Activated CD4-positive, alpha-beta T cell treated with anti-CD3 and anti-CD28 coated beads, Interleukin-2, amount 10 ng/mL, durations not matched to agents 7 days and 5 days (primary cell): ENCODE measurements around the gene CTF1. TPM values are rescaled to one million over a fixed set of nuclear protein-coding genes. Genes with fewer than 3 reads are reported as not detected.

ENCODE experiments used
- CTCF ChIA-PET: fragments of 350-600 bp; sonication (Branson Sonifier 250); formaldehyde crosslinking; loops from one replicate; lab custom pipeline; 2021; ENCODE audit warnings: antibody characterized with exemption; lab: Charles Lee
- POLR2A ChIA-PET: fragments of 350-600 bp; sonication (Branson Sonifier 250); formaldehyde crosslinking; loops from one replicate; lab custom pipeline; 2021; ENCODE audit warnings: antibody characterized with exemption; lab: Charles Lee
- DNase-seq: peaks from one replicate; pipeline ENCODE4 v3.0.0-alpha.2; 2020
- H3K27ac Mint-ChIP-seq: one replicate; pipeline ENCODE4 v1.8.0; 2021; ENCODE audit warnings: mild to moderate bottlenecking, moderate library complexity, mixed read lengths
- H3K27me3 Mint-ChIP-seq: one replicate; pipeline ENCODE4 v1.8.0; 2021; ENCODE audit warnings: mixed read lengths
- H3K36me3 Mint-ChIP-seq: one replicate; pipeline ENCODE4 v1.8.0; 2021; ENCODE audit warnings: low read depth, mixed read lengths
- H3K4me1 Mint-ChIP-seq: one replicate; pipeline ENCODE4 v1.8.0; 2021; ENCODE audit warnings: mixed read lengths
- H3K4me3 Mint-ChIP-seq: one replicate; pipeline ENCODE4 v1.8.0; 2021; ENCODE audit warnings: mild to moderate bottlenecking, moderate library complexity, mixed read lengths
- H3K9me3 Mint-ChIP-seq: one replicate; pipeline ENCODE4 v1.8.0; 2021; ENCODE audit warnings: mixed read lengths
- total RNA-seq, 2 experiments: library from RNA; stranded (reverse); gene quantifications; one replicate each; pipeline ENCODE4 v1.2.3, GENCODE V29; 2021

CTF1 gene
- total RNA-seq, 2 experiments from 2014 or later = 0.22 to 0.31 TPM

GRCh38 chr16:30920891-30921290 lies 24.5 kb downstream of the CTF1 start:
- ChIA-PET CTCF (interaction anchor here (0.6 to 4.4 kb wide), 3 partner anchors 74 to 123 kb away, joined by 3 to 30 read pairs (median 4); no protein-coding TSS in a partner anchor), POLR2A (no interaction called here)
- H3K36me3 Mint-ChIP-seq = no peaks in the 10 kb centered on the region
- H3K4me3 Mint-ChIP-seq = peak overlapping the region; percentile 88
- no peaks in the 10 kb centered on the region for H3K27me3 Mint-ChIP-seq
- no peak for DNase-seq
- peaks cover 20% of the 10 kb centered on the region for H3K4me1 Mint-ChIP-seq
- H3K9me3 Mint-ChIP-seq = no peaks in the 10 kb centered on the region
- H3K27ac Mint-ChIP-seq = no peak overlapping the region

GRCh38 chr16:30921459-30921747 lies 25.0 kb downstream of the CTF1 start:
- Mint-ChIP-seq H3K27me3 (no peaks in the 10 kb centered on the region), H3K36me3 (no peaks in the 10 kb centered on the region), H3K9me3 (no peaks in the 10 kb centered on the region), H3K27ac (peak overlapping the region; percentile 99), H3K4me1 (peaks cover 24% of the 10 kb centered on the region), H3K4me3 (peak overlapping the region; percentile 88)
- no peak for DNase-seq
- CTCF ChIA-PET = interaction anchor here (0.6 to 4.4 kb wide), 3 partner anchors 75 to 123 kb away, joined by 3 to 30 read pairs (median 4); no protein-coding TSS in a partner anchor
- POLR2A ChIA-PET = no interaction called here

- ChIA-PET POLR2A (no interaction called here), CTCF (interaction anchor here (1.0 kb wide), 1 partner anchor 76 kb away, joined by 6 read pairs; no protein-coding TSS in a partner anchor)
- Mint-ChIP-seq H3K36me3 (no peaks in the 10 kb centered on the region), H3K4me1 (peaks cover 28% of the 10 kb centered on the region), H3K9me3 (no peaks in the 10 kb centered on the region), H3K4me3 (peak overlapping the region; percentile 88), H3K27me3 (no peaks in the 10 kb centered on the region), H3K27ac (peak overlapping the region; percentile 99)
- peak; percentile 92 for DNase-seq
Observed at GRCh38 chr16:30921748-30922419, 25.5 kb downstream of the CTF1 start.

GRCh38 chr16:30922420-30922959 lies 26.1 kb downstream of the CTF1 start:
- peak overlapping the region; percentile 99 for H3K27ac Mint-ChIP-seq
- H3K9me3 Mint-ChIP-seq = no peaks in the 10 kb centered on the region
- H3K36me3 Mint-ChIP-seq = no peaks in the 10 kb centered on the region
- H3K27me3 Mint-ChIP-seq = no peaks in the 10 kb centered on the region
- DNase-seq = peak; percentile 100
- peaks cover 29% of the 10 kb centered on the region for H3K4me1 Mint-ChIP-seq
- H3K4me3 Mint-ChIP-seq = peak overlapping the region; percentile 88
- CTCF ChIA-PET = interaction anchor here (1.0 kb wide), 1 partner anchor 77 kb away, joined by 6 read pairs; no protein-coding TSS in a partner anchor
- POLR2A ChIA-PET = no interaction called here

DNA sequence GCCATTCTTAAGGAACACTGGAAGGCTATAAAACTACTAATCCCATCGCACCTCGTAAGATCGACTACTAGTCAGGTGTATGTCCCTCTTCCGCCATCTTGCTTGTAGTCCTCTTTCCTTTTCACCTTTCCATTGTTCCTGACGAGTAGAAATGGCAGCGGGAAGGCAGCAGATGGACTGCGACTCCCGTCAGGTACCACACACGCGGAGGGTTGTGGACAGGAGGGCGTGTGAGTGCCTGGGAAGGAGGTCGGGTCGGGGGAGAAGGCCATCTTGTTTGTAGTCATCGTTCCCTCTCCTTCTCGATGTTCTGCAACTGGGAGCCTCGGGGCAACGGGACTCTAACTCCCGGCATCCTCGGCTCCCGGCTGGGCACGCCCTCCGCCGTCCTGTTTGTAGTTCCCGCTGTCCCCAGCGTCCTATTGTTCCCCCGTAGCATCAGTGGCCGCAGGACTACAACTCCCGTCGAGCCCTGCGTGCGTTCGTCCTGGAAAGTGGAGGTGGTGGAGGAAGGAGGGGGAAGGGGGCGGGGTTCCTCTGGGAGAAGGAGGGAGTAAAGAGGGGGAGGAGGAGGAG lies 26.6 kb downstream of the CTF1 start:
- Mint-ChIP-seq H3K4me3 (peak overlapping the region; percentile 88), H3K4me1 (peaks cover 31% of the 10 kb centered on the region), H3K9me3 (no peaks in the 10 kb centered on the region), H3K27me3 (no peaks in the 10 kb centered on the region), H3K36me3 (no peaks in the 10 kb centered on the region), H3K27ac (peak overlapping the region; percentile 99)
- ChIA-PET POLR2A (no interaction called here), CTCF (interaction anchor here (0.6 to 1.3 kb wide), 2 partner anchors 12 to 108 kb away, joined by 3 to 4 read pairs; no protein-coding TSS in a partner anchor)
- peak; percentile 98 for DNase-seq

GRCh38 chr16:30923554-30924075 lies 27.2 kb downstream of the CTF1 start, which contains the start of gene FBXL19:
TSS of gene FBXL19 (plus strand) at chr16:30923572. CDS start at chr16:30925755, 2,183 bp downstream.
- H3K4me3 Mint-ChIP-seq = peak within 1 kb of the TSS; percentile 88
- no peaks in the 10 kb centered on the region for H3K27me3 Mint-ChIP-seq
- H3K27ac Mint-ChIP-seq = peak within 1 kb of the TSS; percentile 99
- no peaks in the 10 kb centered on the region for H3K36me3 Mint-ChIP-seq
- CTCF ChIA-PET = interaction anchor here (0.6 to 1.3 kb wide), 2 partner anchors 12 to 109 kb away, joined by 3 to 4 read pairs; no protein-coding TSS in a partner anchor
- no peak for DNase-seq
- POLR2A ChIA-PET = no interaction called here
- H3K4me1 Mint-ChIP-seq = peaks cover 32% of the 10 kb centered on the region
- no peaks in the 10 kb centered on the region for H3K9me3 Mint-ChIP-seq

DNA sequence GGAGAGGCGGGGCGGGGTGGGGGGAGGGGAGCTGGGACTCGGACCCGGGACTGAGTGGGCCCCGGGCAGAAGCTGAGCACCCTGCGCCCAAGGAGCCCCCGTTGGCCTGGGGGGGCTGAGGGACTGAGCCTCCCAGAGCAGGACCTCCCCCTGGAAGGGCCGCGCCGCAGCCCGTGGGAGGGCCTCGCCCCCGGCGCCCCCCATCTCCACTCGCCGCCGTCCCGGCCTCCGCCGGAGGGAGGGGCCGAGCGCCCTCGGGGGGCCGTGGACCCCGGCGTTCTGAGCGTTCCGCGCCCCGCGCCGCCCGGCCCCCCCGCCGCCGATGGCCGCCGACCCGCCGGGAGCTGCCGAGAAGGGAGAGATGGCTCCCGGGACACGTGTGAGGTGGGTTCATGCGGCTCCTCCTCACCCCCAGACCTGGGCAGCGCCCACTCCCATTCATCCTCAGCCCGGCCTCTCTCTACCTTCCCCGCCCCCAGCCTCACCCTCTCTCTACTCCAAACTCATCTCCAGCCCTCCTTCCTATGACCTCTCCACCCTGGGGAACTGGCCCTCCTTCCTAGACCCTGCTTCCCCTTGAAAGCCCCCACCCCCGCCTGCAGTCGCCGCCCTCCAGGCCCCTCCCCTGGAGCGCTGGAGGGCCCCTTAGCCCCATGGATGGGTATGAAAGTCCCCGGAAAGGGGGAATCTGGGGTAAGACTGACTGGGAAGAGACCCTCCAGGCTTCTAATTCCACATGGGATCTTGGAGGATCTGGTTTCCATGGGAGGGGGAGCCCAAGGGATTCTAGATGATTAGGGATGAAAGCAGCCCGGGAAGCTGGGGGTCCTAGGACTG lies 27.9 kb downstream of the CTF1 start:
- Mint-ChIP-seq H3K36me3 (no peaks in the 10 kb centered on the region), H3K27ac (no peak overlapping the region), H3K4me3 (peak overlapping the region; percentile 71), H3K9me3 (no peaks in the 10 kb centered on the region), H3K4me1 (peaks cover 32% of the 10 kb centered on the region), H3K27me3 (no peaks in the 10 kb centered on the region)
- ChIA-PET CTCF (interaction anchor here (1.2 to 6.6 kb wide), 4 partner anchors 11 to 110 kb away, joined by 3 to 48 read pairs (median 5); no protein-coding TSS in a partner anchor), POLR2A (no interaction called here)
- DNase-seq = no peak

DNA sequence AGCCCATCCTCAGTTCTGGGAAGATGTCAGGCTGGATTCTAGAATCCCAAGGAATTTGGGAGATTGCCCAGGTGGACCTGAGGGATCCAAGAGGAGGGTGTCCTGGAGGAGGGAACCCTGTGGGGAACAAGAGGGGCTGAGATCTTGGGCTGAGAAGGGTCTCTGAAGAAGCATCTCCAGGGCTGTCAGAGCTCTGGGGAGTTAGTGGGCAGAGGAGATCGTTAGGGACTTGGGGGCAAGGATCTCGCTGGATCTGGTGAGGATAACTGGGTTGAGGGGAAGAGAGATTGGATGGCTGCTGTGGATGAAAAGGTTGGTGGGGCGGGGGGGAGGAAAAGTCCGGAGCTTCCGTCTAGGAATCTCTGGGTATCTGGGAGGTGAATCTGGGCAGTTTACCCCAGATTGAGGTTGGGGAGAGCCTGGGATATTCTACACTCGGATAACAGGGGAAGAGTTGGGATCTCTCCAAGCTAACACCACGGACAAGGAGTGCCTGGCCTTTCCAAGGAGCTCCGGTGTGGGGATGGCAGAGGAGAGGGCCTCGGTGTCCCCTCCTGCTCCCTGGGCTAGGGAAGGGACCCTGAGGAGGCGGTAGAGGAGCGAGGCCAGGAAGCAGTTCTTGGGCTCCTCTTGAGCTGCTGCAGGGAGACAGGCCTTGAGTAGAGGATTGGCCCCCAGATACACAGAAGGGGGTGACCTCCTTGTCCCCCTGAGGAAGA lies 28.7 kb downstream of the CTF1 start:
- POLR2A ChIA-PET = no interaction called here
- Mint-ChIP-seq H3K4me1 (peaks cover 32% of the 10 kb centered on the region), H3K27ac (no peak overlapping the region)

GRCh38 chr16:30925632-30925987 lies 29.2 kb downstream of the CTF1 start:
- Mint-ChIP-seq H3K36me3 (no peaks in the 10 kb centered on the region), H3K27ac (no peak overlapping the region), H3K27me3 (no peaks in the 10 kb centered on the region), H3K4me1 (peaks cover 32% of the 10 kb centered on the region), H3K9me3 (no peaks in the 10 kb centered on the region), H3K4me3 (peak overlapping the region; percentile 5)
- ChIA-PET POLR2A (interaction anchor here (0.5 kb wide), 1 partner anchor 164 kb away, joined by 3 read pairs; no protein-coding TSS in a partner anchor), CTCF (interaction anchor here (2.1 to 6.6 kb wide), 3 partner anchors 15 to 81 kb away, joined by 4 to 48 read pairs (median 7); no protein-coding TSS in a partner anchor)
- no peak for DNase-seq

More for the DNA sequence above, 28.7 kb downstream of the CTF1 start:
- Mint-ChIP-seq H3K27me3 (no peaks in the 10 kb centered on the region), H3K36me3 (no peaks in the 10 kb centered on the region), H3K4me3 (peak overlapping the region; percentile 71), H3K9me3 (no peaks in the 10 kb centered on the region)
- CTCF ChIA-PET = interaction anchor here (0.6 to 6.6 kb wide), 5 partner anchors 10 to 191 kb away, joined by 3 to 48 read pairs (median 4); no protein-coding TSS in a partner anchor
- DNase-seq = no peak

DNA sequence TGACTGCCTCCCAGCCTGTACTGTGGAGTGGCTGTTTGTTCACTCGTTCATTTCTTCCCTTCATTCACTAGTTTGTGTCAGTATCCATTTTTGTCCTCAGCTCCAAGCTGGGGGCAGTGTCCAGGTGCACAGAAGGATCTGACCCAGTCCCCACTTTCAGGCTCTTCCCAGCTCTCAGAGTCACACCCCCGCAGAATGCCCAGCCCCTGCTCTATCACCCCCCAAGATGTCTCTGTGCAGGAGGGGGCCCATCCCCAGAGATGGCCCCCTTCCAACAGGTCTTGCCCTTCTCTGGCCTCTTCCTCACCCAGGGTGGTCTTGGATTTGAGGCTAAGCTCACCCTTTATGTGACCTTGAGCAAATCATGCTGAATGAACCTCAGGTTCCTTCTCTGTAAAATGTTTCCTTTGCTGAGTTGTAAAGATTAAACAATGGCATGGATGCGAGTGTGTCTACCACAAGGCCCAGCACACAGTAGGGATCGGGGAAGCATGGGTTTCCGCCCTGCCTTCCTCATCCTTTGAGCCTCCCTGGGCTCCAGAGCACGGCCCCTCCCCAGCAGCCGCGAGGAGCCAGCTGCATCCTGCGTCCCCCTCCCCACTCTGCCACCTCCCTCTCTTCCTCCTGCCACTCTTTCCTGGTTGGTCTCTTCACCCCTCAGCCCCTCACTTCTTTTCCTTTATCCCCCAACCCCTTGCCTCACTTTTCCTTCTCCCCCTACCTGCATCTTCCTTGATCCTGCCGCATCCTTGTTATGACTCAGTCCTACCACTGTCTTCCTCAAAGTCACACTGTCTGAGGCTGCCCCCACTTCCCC lies 29.8 kb downstream of the CTF1 start:
- no peak overlapping the region for H3K27ac Mint-ChIP-seq
- no peak for DNase-seq
- POLR2A ChIA-PET = interaction anchor here (0.5 kb wide), 1 partner anchor 164 kb away, joined by 3 read pairs; no protein-coding TSS in a partner anchor
- peaks cover 27% of the 10 kb centered on the region for H3K4me1 Mint-ChIP-seq
- CTCF ChIA-PET = interaction anchor here (2.1 to 6.6 kb wide), 3 partner anchors 14 to 81 kb away, joined by 4 to 48 read pairs (median 7); no protein-coding TSS in a partner anchor
- H3K4me3 Mint-ChIP-seq = peak overlapping the region; percentile 5
- no peaks in the 10 kb centered on the region for H3K27me3 Mint-ChIP-seq
- peaks cover 3% of the 10 kb centered on the region for H3K36me3 Mint-ChIP-seq
- no peaks in the 10 kb centered on the region for H3K9me3 Mint-ChIP-seq
